PFSK-1 (cell line): ENCODE measurements around the gene DNAJC10.

Source experiments
- FOXP2 ChIP-seq: optimal IDR thresholded peaks from 2 replicates; pipeline ENCODE3; 2011; ENCODE audit warnings: borderline replicate concordance, control low read depth, inconsistent platforms; ENCODE audit not compliant: insufficient read depth; ENCODE audit errors: extremely low read length, extremely low read depth
- POLR2AphosphoS5 ChIP-seq: IDR thresholded peaks from 2 replicates; pipeline ENCODE4 v1.6.1; 2012; ENCODE audit warnings: low read depth, mild to moderate bottlenecking, control low read depth, low read length, moderate library complexity
- SIN3A ChIP-seq: IDR thresholded peaks from 2 replicates; pipeline ENCODE4 v1.6.1; 2012; ENCODE audit warnings: mild to moderate bottlenecking, low read length, moderate library complexity, borderline replicate concordance; ENCODE audit not compliant: insufficient read depth
- TAF1 ChIP-seq: IDR thresholded peaks from 2 replicates; pipeline ENCODE4 v1.6.1; 2012; ENCODE audit warnings: low read length, control low read depth, borderline replicate concordance; ENCODE audit not compliant: insufficient read depth
- TF ChIP-seq, protein P1 (sequence below), 2 experiments: IDR thresholded peaks; 2 replicates each; pipeline versions ENCODE4 v1.6.1 to v1.8.0; 2011 to 2012; ENCODE audit warnings: low read depth in 2 of 2, low read length in 2 of 2, control low read depth in 1 of 2, inconsistent platforms in 1 of 2, mild to moderate bottlenecking in 1 of 2, moderate library complexity in 1 of 2; ENCODE audit not compliant: insufficient read depth in 1 of 2

Gene DNAJC10

GRCh38 chr2:182810087-182810486 lies 94.0 kb downstream of the DNAJC10 start:
- TF ChIP-seq POLR2AphosphoS5 (no peak), TAF1 (no peak), FOXP2 (no peak), SIN3A (no peak)
- TF ChIP-seq, protein P1, sequence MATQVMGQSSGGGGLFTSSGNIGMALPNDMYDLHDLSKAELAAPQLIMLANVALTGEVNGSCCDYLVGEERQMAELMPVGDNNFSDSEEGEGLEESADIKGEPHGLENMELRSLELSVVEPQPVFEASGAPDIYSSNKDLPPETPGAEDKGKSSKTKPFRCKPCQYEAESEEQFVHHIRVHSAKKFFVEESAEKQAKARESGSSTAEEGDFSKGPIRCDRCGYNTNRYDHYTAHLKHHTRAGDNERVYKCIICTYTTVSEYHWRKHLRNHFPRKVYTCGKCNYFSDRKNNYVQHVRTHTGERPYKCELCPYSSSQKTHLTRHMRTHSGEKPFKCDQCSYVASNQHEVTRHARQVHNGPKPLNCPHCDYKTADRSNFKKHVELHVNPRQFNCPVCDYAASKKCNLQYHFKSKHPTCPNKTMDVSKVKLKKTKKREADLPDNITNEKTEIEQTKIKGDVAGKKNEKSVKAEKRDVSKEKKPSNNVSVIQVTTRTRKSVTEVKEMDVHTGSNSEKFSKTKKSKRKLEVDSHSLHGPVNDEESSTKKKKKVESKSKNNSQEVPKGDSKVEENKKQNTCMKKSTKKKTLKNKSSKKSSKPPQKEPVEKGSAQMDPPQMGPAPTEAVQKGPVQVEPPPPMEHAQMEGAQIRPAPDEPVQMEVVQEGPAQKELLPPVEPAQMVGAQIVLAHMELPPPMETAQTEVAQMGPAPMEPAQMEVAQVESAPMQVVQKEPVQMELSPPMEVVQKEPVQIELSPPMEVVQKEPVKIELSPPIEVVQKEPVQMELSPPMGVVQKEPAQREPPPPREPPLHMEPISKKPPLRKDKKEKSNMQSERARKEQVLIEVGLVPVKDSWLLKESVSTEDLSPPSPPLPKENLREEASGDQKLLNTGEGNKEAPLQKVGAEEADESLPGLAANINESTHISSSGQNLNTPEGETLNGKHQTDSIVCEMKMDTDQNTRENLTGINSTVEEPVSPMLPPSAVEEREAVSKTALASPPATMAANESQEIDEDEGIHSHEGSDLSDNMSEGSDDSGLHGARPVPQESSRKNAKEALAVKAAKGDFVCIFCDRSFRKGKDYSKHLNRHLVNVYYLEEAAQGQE (IDR thresholded peaks at IDR 0.05; ENCODE audit: insufficient read depth in 1 of 2, low read depth in 2 of 2, low read length in 2 of 2) = no peak

- TF ChIP-seq, protein P1 (IDR thresholded peaks at IDR 0.05; ENCODE audit: insufficient read depth in 1 of 2, low read depth in 2 of 2, low read length in 2 of 2) = no peak
- TF ChIP-seq TAF1 = no peak
- no peak for TF ChIP-seq POLR2AphosphoS5
- no peak for TF ChIP-seq SIN3A
- TF ChIP-seq FOXP2 = no peak
Measured at GRCh38 chr2:182814380-182814779, 98.3 kb downstream of the DNAJC10 start.

GRCh38 chr2:182814804-182815203 lies 98.7 kb downstream of the DNAJC10 start:
- no peak for TF ChIP-seq POLR2AphosphoS5
- no peak for TF ChIP-seq TAF1
- TF ChIP-seq, protein P1 (IDR thresholded peaks at IDR 0.05; ENCODE audit: insufficient read depth in 1 of 2, low read depth in 2 of 2, low read length in 2 of 2) = no peak
- TF ChIP-seq SIN3A = no peak

DNA sequence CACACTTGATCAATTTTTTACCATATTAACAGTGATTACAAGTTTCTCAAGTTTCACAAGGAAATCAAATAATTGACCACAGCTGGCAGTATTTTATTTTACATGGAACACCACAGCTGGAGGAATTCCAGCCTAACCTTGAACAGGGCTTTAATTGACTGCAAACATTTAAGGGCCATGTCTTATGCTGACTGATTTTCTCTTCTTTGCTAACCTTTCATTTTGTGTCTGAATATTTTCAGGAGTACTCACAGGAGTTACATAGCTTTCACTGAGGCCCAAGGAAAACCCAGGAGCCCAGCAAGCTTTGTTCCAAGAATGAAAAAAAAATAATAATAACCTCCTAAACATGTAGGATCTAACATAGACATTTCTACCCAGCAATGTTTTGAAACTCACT lies 100.8 kb downstream of the DNAJC10 start:
- TF ChIP-seq SIN3A (no peak), TAF1 (no peak)

- TF ChIP-seq POLR2AphosphoS5 (no peak), TAF1 (no peak), FOXP2 (no peak), SIN3A (no peak)
- TF ChIP-seq, protein P1 (IDR thresholded peaks at IDR 0.05; ENCODE audit: insufficient read depth in 1 of 2, low read depth in 2 of 2, low read length in 2 of 2) = no peak
Measured at GRCh38 chr2:182817558-182817957, 101.5 kb downstream of the DNAJC10 start.
